ENCODE data around the gene SLC11A1.

The SLC11A1 gene

DNA sequence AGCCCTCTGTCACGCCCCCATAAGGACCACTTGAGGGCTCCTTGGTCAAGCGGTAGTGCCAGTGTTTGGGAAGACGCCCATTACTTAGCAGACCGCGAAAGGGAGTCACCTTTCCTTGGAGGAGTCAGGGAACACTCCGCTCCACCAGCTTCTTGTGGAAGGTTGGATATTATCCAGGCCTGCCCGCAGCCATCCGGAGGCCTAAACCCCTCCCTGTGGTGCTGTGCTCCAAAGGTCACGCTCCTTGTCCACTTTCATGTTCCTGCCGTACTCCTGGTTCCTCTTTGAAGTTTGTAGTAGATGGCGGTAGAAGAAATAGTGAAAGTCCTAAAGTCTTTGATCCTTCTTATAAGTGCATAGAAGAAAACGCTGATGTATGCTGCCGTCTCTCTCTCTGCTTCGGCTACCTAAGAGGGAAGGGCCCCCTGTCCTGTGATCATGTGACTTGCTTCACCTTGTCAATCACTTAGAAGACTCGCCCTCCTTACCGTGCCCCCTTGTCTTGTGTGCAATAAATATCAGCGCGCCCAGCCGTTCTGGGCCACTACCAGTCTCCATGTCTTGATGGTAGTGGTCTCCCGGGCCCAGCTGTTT lies 27.1 kb upstream of the SLC11A1 start:
- H3K4me3 ChIP-seq (ENCODE audit: low read depth, low read length) = no peak overlapping the region
- TF ChIP-seq, protein P1, sequence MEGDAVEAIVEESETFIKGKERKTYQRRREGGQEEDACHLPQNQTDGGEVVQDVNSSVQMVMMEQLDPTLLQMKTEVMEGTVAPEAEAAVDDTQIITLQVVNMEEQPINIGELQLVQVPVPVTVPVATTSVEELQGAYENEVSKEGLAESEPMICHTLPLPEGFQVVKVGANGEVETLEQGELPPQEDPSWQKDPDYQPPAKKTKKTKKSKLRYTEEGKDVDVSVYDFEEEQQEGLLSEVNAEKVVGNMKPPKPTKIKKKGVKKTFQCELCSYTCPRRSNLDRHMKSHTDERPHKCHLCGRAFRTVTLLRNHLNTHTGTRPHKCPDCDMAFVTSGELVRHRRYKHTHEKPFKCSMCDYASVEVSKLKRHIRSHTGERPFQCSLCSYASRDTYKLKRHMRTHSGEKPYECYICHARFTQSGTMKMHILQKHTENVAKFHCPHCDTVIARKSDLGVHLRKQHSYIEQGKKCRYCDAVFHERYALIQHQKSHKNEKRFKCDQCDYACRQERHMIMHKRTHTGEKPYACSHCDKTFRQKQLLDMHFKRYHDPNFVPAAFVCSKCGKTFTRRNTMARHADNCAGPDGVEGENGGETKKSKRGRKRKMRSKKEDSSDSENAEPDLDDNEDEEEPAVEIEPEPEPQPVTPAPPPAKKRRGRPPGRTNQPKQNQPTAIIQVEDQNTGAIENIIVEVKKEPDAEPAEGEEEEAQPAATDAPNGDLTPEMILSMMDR (IDR thresholded peaks at IDR 0.05; ENCODE audit: insufficient read depth, low read depth, low read length, missing control alignments) = no peak

DNA sequence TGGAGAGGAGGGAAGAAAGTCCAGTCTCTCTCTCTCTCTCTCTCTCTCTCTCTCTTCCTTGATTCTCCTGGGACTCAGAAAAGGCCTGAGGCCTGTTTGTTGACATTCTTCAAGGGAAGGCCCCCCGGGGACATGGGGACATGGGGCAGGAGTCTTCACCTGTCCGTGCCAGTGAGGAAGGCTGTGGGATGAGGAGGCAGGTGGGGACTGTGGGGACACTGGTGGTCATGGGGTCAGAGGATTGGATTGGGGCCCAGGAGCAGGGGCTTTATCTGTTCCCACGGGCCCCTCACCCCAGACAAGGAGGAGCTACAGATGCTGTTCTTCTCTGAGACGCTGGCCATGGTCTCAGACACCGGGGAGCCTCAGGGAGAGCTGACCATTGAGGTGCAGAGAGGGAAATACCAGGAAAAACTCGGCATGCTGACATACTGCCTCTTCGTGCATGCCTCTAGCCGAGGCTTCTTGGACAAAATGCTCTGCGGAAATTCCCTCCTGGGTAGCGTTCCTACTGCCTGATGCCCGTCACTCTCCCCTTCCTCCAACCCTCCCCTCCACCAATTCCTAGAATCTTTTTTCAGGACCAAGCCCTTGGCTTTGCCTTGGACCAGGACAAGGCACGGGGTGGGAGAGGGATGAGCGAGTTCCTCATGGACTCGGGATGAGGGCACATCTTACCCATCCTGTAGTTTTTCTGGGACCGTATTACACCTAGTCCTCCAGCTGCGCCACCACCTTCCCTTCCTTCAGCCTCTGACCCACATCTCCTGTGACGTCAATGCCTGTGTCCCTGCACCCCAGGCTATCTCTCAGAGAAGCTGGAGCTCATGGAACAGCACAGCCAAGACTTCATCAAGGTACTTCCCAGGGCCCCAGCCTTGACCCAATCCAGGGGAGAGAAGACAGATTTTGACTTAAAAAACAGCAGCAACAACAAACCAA lies 24.6 kb upstream of the SLC11A1 start:
- TF ChIP-seq, protein P1 (IDR thresholded peaks at IDR 0.05; ENCODE audit: insufficient read depth, low read depth, low read length, missing control alignments) = no peak
- no peak for DNase-seq (ENCODE audit: low read depth)
- no peak overlapping the region for H3K4me3 ChIP-seq (ENCODE audit: low read depth, low read length)

More for the DNA sequence above, 27.1 kb upstream of the SLC11A1 start:
- DNase-seq (ENCODE audit: low read depth) = no peak

DNA sequence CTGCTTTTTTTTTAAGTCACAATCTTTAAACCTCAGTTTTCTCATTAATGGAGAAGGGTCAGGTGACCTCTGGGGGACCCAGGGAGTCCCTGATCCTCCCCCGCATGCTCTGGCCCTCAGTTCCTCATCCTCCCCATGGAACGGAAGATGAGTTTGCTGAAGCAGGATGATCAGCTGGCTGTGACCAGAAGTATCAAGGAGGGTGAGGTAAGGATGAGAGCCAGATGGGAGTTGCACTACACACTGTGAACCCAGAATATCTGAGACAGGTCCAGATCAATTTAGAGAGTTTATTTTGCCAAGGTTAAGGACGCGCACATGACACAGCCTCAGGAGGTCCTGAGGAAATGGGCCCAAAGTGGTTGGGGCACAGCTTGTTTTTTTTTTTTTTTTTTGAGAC lies 21.6 kb upstream of the SLC11A1 start:
- no peak for DNase-seq (ENCODE audit: low read depth)
- TF ChIP-seq, protein P1 (IDR thresholded peaks at IDR 0.05; ENCODE audit: insufficient read depth, low read depth, low read length, missing control alignments) = no peak
- no peak overlapping the region for H3K4me3 ChIP-seq (ENCODE audit: low read depth, low read length)

DNA sequence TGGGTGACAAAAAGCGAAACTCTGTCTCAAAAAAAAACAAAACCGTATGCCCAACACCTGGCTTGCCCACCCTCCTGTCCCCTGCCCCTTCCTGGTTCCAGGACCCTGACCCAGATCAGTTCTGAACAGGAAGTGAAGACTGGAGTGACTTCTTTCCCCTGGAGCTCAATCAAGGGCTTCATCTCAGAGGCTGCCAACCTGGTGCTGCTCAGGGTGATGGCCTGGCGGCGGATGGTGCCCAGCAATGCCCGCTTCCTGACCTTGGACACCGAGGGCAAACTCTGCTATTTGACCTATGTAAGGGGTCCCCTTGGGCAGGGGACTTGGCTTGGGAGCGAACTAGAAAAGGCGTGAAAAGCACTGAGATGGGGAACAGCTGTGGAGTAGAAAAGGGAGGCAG lies 19.5 kb upstream of the SLC11A1 start:
- no peak overlapping the region for H3K4me3 ChIP-seq (ENCODE audit: low read depth, low read length)
- DNase-seq (ENCODE audit: low read depth) = peak; percentile 51
- TF ChIP-seq, protein P1 (IDR thresholded peaks at IDR 0.05; ENCODE audit: insufficient read depth, low read depth, low read length, missing control alignments) = no peak

DNA sequence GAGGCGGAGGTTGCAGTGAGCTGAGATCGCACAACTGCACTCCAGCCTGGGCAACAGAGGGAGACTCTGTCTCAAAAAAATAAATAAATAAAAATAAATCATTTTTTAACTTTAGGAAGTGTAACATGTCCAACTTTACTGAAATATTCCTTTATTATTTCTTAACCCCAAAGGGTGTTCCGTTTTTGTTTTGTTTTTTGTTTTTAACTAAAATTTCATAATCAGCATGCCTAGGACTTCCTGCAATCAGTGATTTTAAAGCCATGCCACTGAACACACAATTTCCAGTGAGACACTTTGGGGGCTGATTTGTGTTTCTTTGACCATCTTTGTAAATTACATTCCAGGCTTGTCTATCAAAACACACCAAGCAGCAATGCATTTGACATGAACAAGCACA lies 18.3 kb upstream of the SLC11A1 start:
- DNase-seq (ENCODE audit: low read depth) = no peak
- TF ChIP-seq, protein P1 (IDR thresholded peaks at IDR 0.05; ENCODE audit: insufficient read depth, low read depth, low read length, missing control alignments) = no peak
- no peak overlapping the region for H3K4me3 ChIP-seq (ENCODE audit: low read depth, low read length)

DNA sequence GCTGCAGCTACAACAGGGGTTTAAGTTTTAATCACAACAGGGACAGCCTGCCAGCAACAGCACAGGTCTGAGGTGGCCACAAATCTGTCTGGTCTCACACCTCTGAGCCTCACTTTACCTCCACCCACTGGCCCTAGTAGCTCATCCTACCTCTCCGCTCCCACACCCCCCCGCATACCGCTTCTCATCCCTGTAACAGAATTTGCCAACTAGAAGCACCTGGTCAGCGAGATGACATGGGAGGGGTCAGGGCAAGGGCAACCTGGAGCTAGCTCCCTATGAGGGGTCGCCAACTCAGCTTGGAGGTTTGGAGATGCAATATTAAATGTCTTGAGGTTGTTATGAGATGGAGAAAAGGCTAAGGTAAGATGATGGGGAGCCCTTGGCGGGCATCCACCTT lies 17.9 kb upstream of the SLC11A1 start:
- H3K4me3 ChIP-seq (ENCODE audit: low read depth, low read length) = no peak overlapping the region
- TF ChIP-seq, protein P1 (IDR thresholded peaks at IDR 0.05; ENCODE audit: insufficient read depth, low read depth, low read length, missing control alignments) = no peak
- DNase-seq (ENCODE audit: low read depth) = no peak
